Fibroblast of lung (primary cell): ENCODE measurements around the gene IRAK3. TPM values are rescaled to one million over a fixed set of nuclear protein-coding genes. Genes with fewer than 3 reads are reported as not detected.

Source experiments
- DNase-seq, 2 donors: peaks; one replicate each; pipeline versions ENCODE4 v3.0.0 to v3.0.0-alpha.2; 2010; ENCODE audit warnings: low read depth in 2 of 2
- H2AFZ ChIP-seq: 2 replicates; pipeline ENCODE4 v1.5.1; 2012; ENCODE audit warnings: low read length, control low read depth, inconsistent platforms
- H3K27ac ChIP-seq: 2 replicates; pipeline ENCODE4 v1.5.1; 2011; ENCODE audit warnings: low read length, control low read depth; ENCODE audit not compliant: insufficient read depth
- H3K27me3 ChIP-seq: 2 replicates; pipeline ENCODE4 v1.5.1; 2011; ENCODE audit warnings: mild to moderate bottlenecking, low read length; ENCODE audit not compliant: control insufficient read depth, insufficient read depth
- H3K36me3 ChIP-seq: 2 replicates; pipeline ENCODE4 v1.5.1; 2011; ENCODE audit warnings: low read length; ENCODE audit not compliant: control insufficient read depth, insufficient read depth
- H3K4me1 ChIP-seq: 2 replicates; pipeline ENCODE4 v1.5.1; 2011; ENCODE audit warnings: low read length; ENCODE audit not compliant: control insufficient read depth, insufficient read depth; ENCODE audit errors: extremely low read depth
- H3K4me2 ChIP-seq: 2 replicates; pipeline ENCODE4 v1.5.1; 2011; ENCODE audit warnings: low read length, control low read depth; ENCODE audit not compliant: insufficient read depth; ENCODE audit errors: extremely low read depth
- H3K4me3 ChIP-seq, 4 experiments: fragments of 200-600 bp in 1 of 4; sonication (generic) in 1 of 4; replicated peaks in 1 of 4; 2 replicates each; pipeline ENCODE4 v1.5.1; 2011 to 2016; ENCODE audit warnings: low read length in 4 of 4, low read depth in 3 of 4, mild to moderate bottlenecking in 3 of 4, control low read depth in 2 of 4, inconsistent platforms in 1 of 4, mixed read lengths in 1 of 4; ENCODE audit not compliant: insufficient read depth in 1 of 4; ENCODE audit errors: control extremely low read depth in 1 of 4
- H3K79me2 ChIP-seq: 2 replicates; pipeline ENCODE4 v1.5.1; 2012; ENCODE audit warnings: mild to moderate bottlenecking, low read length, inconsistent platforms; ENCODE audit not compliant: control insufficient read depth, insufficient read depth
- H3K9ac ChIP-seq: 2 replicates; pipeline ENCODE4 v1.5.1; 2011; ENCODE audit warnings: mild to moderate bottlenecking, low read length, control low read depth; ENCODE audit not compliant: insufficient read depth
- H3K9me3 ChIP-seq: 2 replicates; pipeline ENCODE4 v1.5.1; 2012; ENCODE audit warnings: low read depth, low read length; ENCODE audit not compliant: control insufficient read depth, insufficient read depth
- H4K20me1 ChIP-seq: 2 replicates; pipeline ENCODE4 v1.5.1; 2011; ENCODE audit warnings: low read length; ENCODE audit not compliant: control insufficient read depth, insufficient read depth; ENCODE audit errors: extremely low read depth
- EZH2 ChIP-seq: IDR thresholded peaks from 2 replicates; pipeline ENCODE4 v1.5.1; 2012; ENCODE audit warnings: low read length, control low read depth, mild to moderate bottlenecking; ENCODE audit errors: missing control alignments
- polyA plus RNA-seq, 2 donors: library from polyadenylated mRNA; depleted of rRNA in 1 of 2; stranded (reverse) in 1 of 2; unstranded in 1 of 2; fragments of >200 nt; gene quantifications; 2 replicates each; pipeline ENCODE4 v1.2.1, GENCODE V29; 2011 to 2012; ENCODE audit warnings: missing spikeins in 1 of 2
- total RNA-seq: library from RNA; depleted of rRNA; stranded (reverse); fragments of >200 nt; gene quantifications from 2 replicates; pipeline ENCODE4 v1.2.1, GENCODE V29; 2014
- TF ChIP-seq, protein P1 (sequence below), 2 donors: IDR thresholded peaks in 1 of 2; conservative IDR thresholded peaks in 1 of 2; 1 replicate in 1 of 2; 2 replicates in 1 of 2; pipeline ENCODE4 v1.5.1; 2011 to 2012; ENCODE audit warnings: low read length in 2 of 2, control low read depth in 1 of 2, inconsistent platforms in 1 of 2, low read depth in 1 of 2, mild to moderate bottlenecking in 1 of 2

IRAK3 gene
- total and polyA plus RNA-seq, 2 donors (not counting 1 experiment from before 2014, with no cell fraction given) = 3.2 to 11.1 TPM

DNA sequence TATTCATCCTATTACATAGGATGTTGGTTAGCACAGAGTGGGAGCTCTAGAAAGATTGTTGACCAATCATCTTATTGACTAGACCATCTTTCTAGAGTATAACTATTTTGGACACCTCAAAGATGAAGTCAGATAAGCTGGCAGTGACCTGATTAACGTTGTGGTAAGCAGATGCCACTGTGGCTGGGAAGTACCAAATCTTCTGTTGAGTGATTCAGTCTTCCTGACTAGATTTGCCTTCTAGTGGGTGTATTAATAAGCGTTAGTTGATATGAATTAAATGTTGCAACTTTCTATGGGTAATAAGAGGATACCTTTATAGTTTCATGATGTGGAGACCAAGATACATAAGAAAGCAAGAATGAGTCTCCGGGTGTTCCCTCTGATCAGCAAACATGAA, 62.0 kb downstream of the IRAK3 start:
- H3K36me3 ChIP-seq = no peaks in the 10 kb centered on the region
- no peaks in the 10 kb centered on the region for H3K27me3 ChIP-seq
- TF ChIP-seq, protein P1, sequence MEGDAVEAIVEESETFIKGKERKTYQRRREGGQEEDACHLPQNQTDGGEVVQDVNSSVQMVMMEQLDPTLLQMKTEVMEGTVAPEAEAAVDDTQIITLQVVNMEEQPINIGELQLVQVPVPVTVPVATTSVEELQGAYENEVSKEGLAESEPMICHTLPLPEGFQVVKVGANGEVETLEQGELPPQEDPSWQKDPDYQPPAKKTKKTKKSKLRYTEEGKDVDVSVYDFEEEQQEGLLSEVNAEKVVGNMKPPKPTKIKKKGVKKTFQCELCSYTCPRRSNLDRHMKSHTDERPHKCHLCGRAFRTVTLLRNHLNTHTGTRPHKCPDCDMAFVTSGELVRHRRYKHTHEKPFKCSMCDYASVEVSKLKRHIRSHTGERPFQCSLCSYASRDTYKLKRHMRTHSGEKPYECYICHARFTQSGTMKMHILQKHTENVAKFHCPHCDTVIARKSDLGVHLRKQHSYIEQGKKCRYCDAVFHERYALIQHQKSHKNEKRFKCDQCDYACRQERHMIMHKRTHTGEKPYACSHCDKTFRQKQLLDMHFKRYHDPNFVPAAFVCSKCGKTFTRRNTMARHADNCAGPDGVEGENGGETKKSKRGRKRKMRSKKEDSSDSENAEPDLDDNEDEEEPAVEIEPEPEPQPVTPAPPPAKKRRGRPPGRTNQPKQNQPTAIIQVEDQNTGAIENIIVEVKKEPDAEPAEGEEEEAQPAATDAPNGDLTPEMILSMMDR (conservative IDR thresholded peaks at IDR 0.05 in 1 of 2, IDR thresholded peaks at IDR 0.05 in 1 of 2; ENCODE audit: low read depth in 1 of 2, low read length in 2 of 2) = no peak
- TF ChIP-seq EZH2 = no peak
- H2AFZ ChIP-seq = no peak overlapping the region
- H3K27ac ChIP-seq = no peak overlapping the region
- H3K4me1 ChIP-seq = no peaks in the 10 kb centered on the region
- no peaks in the 10 kb centered on the region for H3K79me2 ChIP-seq
- no peak overlapping the region for H3K4me2 ChIP-seq
- H3K9me3 ChIP-seq = no peaks in the 10 kb centered on the region
- no peak overlapping the region for H3K4me3 ChIP-seq
- no peak overlapping the region for H3K9ac ChIP-seq
- no peak for DNase-seq
- no peaks in the 10 kb centered on the region for H4K20me1 ChIP-seq

DNA sequence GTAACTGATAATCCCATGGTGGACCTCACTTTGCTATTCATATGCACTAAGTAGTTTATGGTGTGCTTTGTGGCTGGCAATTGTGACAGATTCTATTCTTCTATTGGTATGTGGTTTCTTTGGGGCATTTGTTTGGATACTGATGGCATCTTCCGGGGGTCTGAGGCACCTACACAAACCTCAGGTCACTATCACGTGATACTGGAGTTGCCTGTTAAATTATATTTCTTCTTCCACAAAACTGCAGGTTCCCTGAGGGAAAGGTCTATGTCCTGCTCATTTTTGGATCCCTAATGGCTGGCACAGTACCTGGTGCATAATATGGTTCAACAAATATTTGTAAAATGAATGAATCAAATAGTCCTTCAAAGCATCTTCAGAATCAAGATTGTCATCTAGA, 63.8 kb downstream of the IRAK3 start:
- H4K20me1 ChIP-seq = no peaks in the 10 kb centered on the region
- no peaks in the 10 kb centered on the region for H3K9me3 ChIP-seq
- H3K4me3 ChIP-seq = no peak overlapping the region
- H3K4me1 ChIP-seq = no peaks in the 10 kb centered on the region
- no peak overlapping the region for H2AFZ ChIP-seq
- no peaks in the 10 kb centered on the region for H3K36me3 ChIP-seq
- no peak for DNase-seq
- H3K79me2 ChIP-seq = no peaks in the 10 kb centered on the region
- H3K9ac ChIP-seq = no peak overlapping the region
- H3K4me2 ChIP-seq = no peak overlapping the region
- H3K27me3 ChIP-seq = no peaks in the 10 kb centered on the region
- H3K27ac ChIP-seq = no peak overlapping the region
- TF ChIP-seq EZH2 = no peak
- TF ChIP-seq, protein P1 (conservative IDR thresholded peaks at IDR 0.05 in 1 of 2, IDR thresholded peaks at IDR 0.05 in 1 of 2; ENCODE audit: low read depth in 1 of 2, low read length in 2 of 2) = no peak

DNA sequence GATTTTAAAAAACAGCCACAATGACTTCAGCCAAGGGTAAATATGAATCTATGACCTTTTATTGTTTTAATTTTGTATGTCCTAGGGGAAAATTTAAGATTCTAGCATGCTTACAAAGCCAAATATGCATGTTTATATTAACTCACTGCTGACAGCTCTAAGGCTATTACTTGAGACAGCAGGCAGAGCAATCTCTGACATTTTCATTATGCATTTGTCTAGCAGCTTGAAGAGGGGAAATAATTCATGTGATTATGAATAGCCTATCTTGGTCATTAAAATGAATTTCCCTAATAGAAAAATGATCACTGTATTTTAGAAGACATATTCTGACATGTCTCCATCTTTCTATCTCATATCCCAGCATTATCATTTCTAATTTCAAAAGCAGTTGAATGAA, 66.7 kb downstream of the IRAK3 start:
- Histone ChIP-seq H3K79me2 (no peaks in the 10 kb centered on the region), H3K36me3 (no peaks in the 10 kb centered on the region)

More for the DNA sequence above, 66.7 kb downstream of the IRAK3 start:
- H2AFZ ChIP-seq = no peak overlapping the region
- no peak overlapping the region for H3K4me2 ChIP-seq
- H3K27me3 ChIP-seq = no peaks in the 10 kb centered on the region
- no peaks in the 10 kb centered on the region for H4K20me1 ChIP-seq
- DNase-seq = no peak
- H3K4me3 ChIP-seq = no peak overlapping the region
- no peaks in the 10 kb centered on the region for H3K9me3 ChIP-seq
- TF ChIP-seq, protein P1 (conservative IDR thresholded peaks at IDR 0.05 in 1 of 2, IDR thresholded peaks at IDR 0.05 in 1 of 2; ENCODE audit: low read depth in 1 of 2, low read length in 2 of 2) = no peak
- TF ChIP-seq EZH2 = no peak
- H3K4me1 ChIP-seq = no peaks in the 10 kb centered on the region
- H3K9ac ChIP-seq = no peak overlapping the region
- no peak overlapping the region for H3K27ac ChIP-seq
